RWPE2 (cell line): ENCODE measurements around the gene CACNG4.

Experiments used
- ATAC-seq: fragments of 200-7000 bp; cut with Tn5 transposase; 3 replicates; pipeline ENCODE4 v1.9.1; 2021; ENCODE audit warnings: low read depth
- DNase-seq: peaks from one replicate; pipeline ENCODE4 v3.0.0-alpha.2; 2020; ENCODE audit warnings: low spot score
- H3K27ac ChIP-seq: fragments of 450-650 bp; 2 replicates; pipeline ENCODE4 v1.5.1; 2017; ENCODE audit warnings: mild to moderate bottlenecking; ENCODE audit not compliant: poor library complexity, severe bottlenecking
- H3K27me3 ChIP-seq: fragments of 250-450 bp; sonication (Bioruptor Pico); 2 replicates; pipeline ENCODE4 v1.5.1; 2021; ENCODE audit warnings: mild to moderate bottlenecking, moderate library complexity; ENCODE audit not compliant: insufficient read depth, poor library complexity, severe bottlenecking
- H3K36me3 ChIP-seq: fragments of 250-450 bp; sonication (Bioruptor Pico); 2 replicates; pipeline ENCODE4 v1.5.1; 2020; ENCODE audit warnings: low read depth, mild to moderate bottlenecking, moderate library complexity
- H3K4me1 ChIP-seq: fragments of 250-450 bp; sonication (Bioruptor Pico); 2 replicates; pipeline ENCODE4 v1.5.1; 2021; ENCODE audit warnings: mild to moderate bottlenecking, moderate library complexity; ENCODE audit not compliant: insufficient read depth, poor library complexity, severe bottlenecking
- H3K4me3 ChIP-seq: fragments of 250-450 bp; sonication (Bioruptor Pico); 2 replicates; pipeline ENCODE4 v1.5.1; 2021; ENCODE audit warnings: mild to moderate bottlenecking, moderate library complexity; ENCODE audit not compliant: severe bottlenecking
- H3K9me3 ChIP-seq: fragments of 250-450 bp; sonication (Bioruptor Pico); 2 replicates; pipeline ENCODE4 v1.5.1; 2021; ENCODE audit warnings: mild to moderate bottlenecking, moderate library complexity; ENCODE audit not compliant: severe bottlenecking
- TF ChIP-seq, protein P1 (sequence below): fragments of 450-650 bp; IDR thresholded peaks from one replicate; pipeline ENCODE4 v1.5.1; 2017; ENCODE audit warnings: mild to moderate bottlenecking, moderate library complexity; ENCODE audit not compliant: poor library complexity, severe bottlenecking

Gene CACNG4

DNA sequence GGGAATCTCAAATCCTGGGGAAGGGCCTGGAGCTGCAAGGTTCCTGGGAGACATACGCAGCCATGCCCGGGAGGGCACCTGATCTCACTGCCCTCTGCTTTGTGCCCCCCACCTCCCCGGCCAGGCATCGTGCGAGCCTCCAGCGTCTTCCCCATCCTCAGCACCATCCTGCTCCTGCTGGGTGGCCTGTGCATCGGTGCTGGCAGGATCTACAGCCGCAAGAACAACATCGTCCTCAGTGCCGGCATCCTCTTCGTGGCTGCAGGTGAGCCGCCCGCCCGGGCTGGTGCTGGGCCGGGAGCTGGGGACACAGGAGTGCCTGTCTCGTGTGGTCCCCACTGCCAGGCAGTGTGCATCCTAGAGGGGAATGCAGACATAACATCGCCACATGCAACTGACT lies 60.2 kb downstream of the CACNG4 start:
- no peak overlapping the region for H3K27ac ChIP-seq
- H3K9me3 ChIP-seq: no peaks in the 10 kb centered on the region

DNA sequence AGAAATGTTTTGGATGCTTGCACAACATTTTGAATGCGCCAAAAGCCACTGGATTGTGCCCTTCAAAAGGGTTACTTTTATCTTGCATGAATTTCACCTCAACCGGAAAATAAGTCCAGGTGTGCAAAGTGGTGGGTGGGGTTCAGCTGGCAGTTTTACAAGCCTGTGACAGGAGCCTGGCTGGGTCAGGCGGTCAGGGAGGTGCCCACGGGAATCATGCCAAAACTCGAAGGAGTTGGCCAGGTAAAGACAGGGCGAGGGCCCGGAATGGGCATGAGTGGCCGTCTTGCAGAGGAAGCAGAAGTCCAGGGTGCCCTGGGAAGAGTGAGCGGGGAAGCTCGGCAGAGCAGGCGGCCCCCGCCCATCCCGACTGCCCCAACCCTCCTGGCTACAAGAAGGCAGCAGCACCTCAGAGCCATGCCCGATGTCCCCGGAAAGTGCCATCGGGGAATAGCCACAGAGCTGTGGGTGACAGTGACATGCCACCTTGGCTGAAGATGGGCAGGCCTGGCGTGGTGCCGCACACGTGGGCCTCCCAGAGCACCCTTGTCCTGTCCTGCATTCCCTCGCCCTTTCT lies 60.8 kb downstream of the CACNG4 start:
- Histone ChIP-seq H3K36me3 (no peaks in the 10 kb centered on the region), H3K9me3 (no peaks in the 10 kb centered on the region), H3K27ac (no peak overlapping the region), H3K4me3 (no peak overlapping the region), H3K27me3 (no peaks in the 10 kb centered on the region), H3K4me1 (peaks cover 4% of the 10 kb centered on the region)
- TF ChIP-seq, protein P1, sequence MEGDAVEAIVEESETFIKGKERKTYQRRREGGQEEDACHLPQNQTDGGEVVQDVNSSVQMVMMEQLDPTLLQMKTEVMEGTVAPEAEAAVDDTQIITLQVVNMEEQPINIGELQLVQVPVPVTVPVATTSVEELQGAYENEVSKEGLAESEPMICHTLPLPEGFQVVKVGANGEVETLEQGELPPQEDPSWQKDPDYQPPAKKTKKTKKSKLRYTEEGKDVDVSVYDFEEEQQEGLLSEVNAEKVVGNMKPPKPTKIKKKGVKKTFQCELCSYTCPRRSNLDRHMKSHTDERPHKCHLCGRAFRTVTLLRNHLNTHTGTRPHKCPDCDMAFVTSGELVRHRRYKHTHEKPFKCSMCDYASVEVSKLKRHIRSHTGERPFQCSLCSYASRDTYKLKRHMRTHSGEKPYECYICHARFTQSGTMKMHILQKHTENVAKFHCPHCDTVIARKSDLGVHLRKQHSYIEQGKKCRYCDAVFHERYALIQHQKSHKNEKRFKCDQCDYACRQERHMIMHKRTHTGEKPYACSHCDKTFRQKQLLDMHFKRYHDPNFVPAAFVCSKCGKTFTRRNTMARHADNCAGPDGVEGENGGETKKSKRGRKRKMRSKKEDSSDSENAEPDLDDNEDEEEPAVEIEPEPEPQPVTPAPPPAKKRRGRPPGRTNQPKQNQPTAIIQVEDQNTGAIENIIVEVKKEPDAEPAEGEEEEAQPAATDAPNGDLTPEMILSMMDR: no peak
- no peak for DNase-seq
- peak; percentile 55 for ATAC-seq

More for the DNA sequence above, 60.2 kb downstream of the CACNG4 start:
- DNase-seq: no peak
- no peak; the same call in 2 of the 3 replicates for ATAC-seq
- TF ChIP-seq, protein P1: no peak
- Histone ChIP-seq H3K4me3 (no peak overlapping the region), H3K36me3 (no peaks in the 10 kb centered on the region), H3K27me3 (no peaks in the 10 kb centered on the region), H3K4me1 (peaks cover 4% of the 10 kb centered on the region)

DNA sequence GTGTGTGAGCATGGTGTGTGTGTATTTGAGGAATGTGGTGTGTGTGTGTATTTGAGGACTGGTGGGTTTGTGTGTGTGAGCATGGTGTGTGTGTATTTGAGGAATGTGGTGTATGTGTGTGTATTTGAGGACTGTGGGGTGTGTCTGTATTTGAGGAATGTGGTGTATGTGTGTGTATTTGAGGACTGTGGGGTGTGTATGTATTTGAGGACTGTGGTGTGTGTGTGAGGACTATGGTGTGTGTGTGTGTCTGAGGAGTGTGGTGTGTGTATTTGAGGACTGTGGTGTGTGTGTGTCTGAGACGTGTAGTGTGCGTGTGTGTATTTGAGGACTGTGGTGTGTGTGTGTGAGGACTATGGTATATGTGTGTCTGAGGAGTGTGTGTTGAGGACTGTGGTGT lies 61.8 kb downstream of the CACNG4 start:
- Histone ChIP-seq H3K36me3 (no peaks in the 10 kb centered on the region), H3K4me3 (no peak overlapping the region), H3K27me3 (no peaks in the 10 kb centered on the region), H3K9me3 (no peaks in the 10 kb centered on the region), H3K27ac (no peak overlapping the region), H3K4me1 (peaks cover 4% of the 10 kb centered on the region)
- TF ChIP-seq, protein P1: no peak
- DNase-seq (no peak), ATAC-seq (no peak)

DNA sequence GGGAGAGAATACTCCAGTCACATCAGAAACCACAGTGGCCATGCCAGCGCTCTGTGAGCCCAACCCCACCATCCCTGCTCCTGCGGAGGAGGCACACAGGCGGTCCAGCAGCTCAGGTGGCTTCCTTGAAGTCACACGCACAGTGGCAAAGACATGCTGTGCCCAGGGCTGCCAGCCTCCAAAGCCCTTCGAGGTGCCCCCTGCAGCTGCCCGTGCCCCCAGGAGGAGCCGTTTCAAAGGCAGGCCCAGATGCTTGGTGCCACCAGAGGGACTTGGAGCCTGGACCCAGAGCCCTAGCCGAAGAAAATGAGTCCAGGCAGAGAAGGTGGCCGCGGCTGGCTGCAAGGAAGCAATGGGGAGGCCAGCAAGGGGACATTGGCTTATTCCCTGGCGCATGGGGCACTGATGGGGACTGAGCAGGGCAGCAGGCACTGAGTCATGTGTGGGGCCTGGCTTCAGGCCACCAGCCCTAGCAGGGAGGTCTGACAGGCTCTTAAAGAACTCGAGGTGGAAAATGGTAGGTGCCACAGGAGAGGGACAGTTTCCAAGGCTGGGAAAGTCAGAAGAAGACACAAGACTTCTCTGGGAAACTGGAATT lies 62.6 kb downstream of the CACNG4 start:
- no peak overlapping the region for H3K27ac ChIP-seq
- ATAC-seq: 0 out of 3 replicates have a peak, but pooled peaks have one; percentile 10
- no peaks in the 10 kb centered on the region for H3K36me3 ChIP-seq
- H3K9me3 ChIP-seq: no peaks in the 10 kb centered on the region
- no peak for DNase-seq
- peaks cover 4% of the 10 kb centered on the region for H3K4me1 ChIP-seq
- no peaks in the 10 kb centered on the region for H3K27me3 ChIP-seq
- no peak overlapping the region for H3K4me3 ChIP-seq
- TF ChIP-seq, protein P1: no peak

DNA sequence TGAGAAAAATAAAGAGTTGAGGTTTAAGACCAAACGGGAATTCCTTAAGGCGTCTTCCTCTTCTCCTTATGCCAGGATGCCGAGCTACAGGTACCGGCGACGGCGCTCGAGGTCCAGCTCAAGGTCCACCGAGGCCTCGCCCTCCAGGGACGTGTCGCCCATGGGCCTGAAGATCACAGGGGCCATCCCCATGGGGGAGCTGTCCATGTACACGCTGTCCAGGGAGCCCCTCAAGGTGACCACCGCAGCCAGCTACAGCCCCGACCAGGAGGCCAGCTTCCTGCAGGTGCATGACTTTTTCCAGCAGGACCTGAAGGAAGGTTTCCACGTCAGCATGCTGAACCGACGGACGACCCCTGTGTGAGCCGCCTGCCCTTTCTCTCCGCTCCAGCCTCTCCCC lies 66.1 kb downstream of the CACNG4 start:
- Histone ChIP-seq H3K4me3 (no peak overlapping the region), H3K27ac (no peak overlapping the region), H3K36me3 (no peaks in the 10 kb centered on the region), H3K27me3 (no peaks in the 10 kb centered on the region), H3K9me3 (no peaks in the 10 kb centered on the region), H3K4me1 (no peaks in the 10 kb centered on the region)
- ATAC-seq (no peak), DNase-seq (no peak)
- TF ChIP-seq, protein P1: no peak
